DMS 273 (cell line): ENCODE data around the gene CEP170B.

Source experiments
- DNase-seq: peaks from one replicate; lab custom pipeline; 2025; ENCODE audit not compliant: unreplicated experiment; lab: John Stamatoyannopoulos, UW

The CEP170B gene

DNA sequence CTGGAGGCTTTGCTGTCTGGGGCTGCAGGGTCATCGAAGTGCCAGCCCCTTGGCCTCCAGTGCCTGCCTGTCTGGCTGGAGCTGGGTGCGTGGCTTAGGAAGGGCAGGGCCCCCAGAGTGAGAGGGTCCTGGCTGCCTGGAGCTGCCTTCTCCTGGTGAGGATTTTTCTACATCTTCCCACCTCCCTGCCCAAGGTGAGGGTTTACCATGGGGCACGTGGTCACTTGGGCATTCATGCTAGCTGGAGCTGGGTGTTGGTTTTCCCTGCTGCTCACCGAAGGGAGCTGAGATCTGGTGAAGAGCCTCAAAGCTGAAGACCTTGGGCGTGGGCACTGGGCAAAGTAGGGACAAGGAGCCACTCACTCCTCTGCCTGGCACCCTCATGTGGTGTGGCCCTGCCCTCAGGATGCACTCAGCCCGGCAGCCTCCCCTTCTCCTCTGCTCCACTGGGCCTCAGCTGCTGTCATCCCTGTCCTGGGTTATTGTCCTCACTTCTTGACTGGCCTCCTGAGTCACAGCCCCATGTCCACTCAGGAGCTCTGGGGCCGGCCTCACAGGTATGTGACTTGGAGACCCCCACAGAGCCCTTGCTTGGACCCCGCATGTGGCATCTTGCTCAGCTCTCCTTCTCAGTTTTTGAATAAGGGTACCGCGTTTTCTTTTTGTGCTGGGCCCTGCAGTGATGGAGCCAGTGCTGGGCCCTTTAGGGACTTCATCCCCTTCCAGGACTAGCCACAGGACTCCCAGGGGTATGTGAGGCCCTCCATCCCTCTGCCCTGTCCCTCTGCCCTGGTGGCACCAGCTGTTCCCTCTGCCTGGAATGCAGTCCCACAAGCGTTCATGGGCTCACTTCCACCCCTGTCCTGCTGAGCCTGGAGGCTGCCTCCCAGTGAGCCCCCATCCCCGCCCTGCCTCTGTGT is 1.6 kb downstream of the CEP170B start:
- DNase-seq: no peak

DNA sequence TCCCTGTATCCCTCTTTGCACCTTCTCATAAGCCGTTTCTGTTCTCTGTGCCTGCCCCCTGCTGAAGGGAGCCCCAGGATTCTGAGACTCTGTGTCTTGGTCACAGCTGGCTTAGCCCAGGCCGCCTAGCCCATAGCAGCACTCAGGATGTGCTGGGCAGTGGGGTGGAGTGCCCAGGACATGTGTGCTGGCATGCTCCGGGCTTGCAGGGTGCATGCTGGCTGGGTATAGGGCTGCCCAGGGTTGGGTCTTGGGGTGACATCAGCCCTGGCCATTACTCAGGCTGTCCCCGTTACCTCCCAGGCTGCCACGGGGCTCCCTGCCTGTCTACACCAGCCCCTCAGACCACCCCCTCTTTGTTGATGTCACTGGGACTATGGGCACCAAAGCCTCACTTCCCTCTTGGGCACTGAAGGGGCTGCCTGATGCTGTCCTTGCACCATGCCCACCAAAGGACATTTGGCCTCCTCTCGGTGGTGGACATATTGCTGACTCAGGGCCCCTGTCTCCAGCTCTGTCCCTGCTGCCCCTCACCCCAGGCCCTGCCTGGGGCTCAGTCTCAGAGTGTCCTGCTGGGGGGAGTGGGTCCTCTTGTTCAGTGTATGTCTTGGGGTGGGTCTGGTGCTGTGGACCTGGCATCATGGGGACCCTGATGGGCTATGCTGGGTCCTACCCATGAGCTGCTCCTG is 2.4 kb downstream of the CEP170B start:
- no peak for DNase-seq

DNA sequence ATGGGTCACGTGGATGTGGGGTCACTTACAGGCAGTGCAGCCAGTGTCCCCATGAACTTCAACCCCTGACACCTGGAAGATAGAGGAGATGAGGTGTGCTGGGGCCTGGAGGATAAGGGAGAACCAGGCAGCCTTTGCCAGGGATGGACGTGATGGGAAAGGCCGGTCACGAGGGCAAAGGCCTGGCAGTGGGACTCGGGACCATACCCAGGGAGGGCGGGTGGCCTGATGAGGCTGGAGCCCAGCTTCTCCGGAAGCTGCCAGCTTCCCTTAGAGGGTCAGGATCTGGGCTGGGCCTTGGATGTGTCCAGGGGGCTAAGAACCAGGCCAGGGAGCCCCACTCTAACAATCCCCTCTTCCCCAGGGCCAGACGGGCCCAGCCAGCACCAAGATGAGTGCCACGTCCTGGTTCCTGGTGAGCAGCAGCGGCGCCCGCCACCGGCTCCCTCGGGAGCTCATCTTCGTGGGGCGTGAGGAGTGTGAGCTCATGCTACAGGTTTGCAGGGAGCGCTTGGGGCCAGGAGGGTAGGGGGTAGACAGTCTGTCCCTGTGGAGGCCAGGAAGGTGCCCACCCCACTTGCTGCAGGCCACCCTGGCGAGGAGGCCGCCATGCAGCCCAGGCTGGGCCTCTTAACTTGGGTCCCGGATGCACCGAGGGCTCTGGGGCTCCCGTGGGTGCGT is 3.1 kb downstream of the CEP170B start:
- no peak for DNase-seq

DNA sequence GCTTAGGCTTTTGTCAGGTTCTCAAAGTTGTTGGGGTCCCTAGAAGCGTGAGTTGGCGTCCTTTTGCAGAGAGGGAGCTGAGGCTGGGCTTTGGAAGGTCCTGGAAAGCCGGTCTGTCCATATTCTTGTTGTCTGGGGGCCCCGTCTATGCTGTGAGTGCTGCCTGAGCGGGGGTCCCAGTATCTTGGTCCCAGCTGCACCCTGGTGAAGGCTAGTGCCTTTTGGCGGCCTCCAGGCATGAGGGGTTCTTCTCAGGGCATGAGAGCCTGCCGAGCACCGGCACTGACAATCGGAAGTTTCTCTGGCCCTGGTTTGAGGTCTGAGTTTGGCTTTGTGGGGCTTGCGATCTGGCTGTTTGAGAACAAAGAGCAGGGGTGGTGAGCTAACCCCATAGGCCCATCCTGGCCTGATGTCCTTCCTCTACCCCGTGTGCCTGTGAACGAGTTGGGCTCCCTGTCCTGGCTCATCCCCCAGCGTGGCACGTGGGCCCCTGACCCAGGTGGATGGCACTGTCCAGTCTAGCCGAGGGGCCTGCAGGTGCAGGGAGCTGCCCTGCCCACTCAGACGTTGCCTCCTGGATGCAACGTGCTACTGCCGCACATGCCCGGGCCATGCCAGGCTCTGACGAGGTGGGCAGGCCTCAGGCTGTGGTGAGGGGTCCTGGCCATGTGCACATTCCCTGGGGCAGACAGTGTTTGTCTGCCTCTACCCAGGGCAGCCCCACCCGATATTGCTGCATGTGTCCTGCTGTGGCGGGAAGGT is 3.9 kb downstream of the CEP170B start:
- no peak for DNase-seq

DNA sequence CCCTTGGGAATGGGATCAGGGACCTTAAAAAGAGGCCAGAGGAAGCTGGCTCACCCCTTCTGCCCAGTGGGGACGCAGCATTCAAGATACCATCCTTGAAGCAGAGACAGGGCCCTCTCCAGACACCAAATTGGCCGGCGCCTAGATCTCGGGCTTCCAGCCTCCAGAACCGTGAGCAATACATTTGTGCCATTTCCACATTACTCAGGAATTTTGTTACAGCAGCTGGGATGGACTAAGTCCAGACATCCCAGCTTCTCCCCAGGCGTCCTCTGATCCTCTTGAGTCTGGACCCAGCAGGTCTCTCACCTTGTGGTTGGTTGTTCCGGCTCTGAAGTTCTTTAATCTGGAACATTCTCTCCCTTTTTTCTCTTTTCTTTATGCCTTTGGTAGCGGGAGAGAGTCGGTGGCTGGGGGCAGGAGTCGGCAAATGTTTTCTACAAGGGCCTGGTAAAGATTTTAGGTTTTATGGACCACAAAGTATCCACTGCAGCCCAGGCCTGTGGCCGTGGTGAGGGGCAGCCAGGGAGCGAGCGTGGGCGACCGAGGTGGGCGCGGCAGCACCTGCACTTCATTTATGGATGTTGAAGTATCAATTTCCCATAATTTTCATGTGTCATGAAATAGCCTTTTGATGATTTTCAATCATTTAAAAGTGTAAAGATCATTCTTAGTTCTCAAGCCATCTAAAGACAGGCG is 4.8 kb downstream of the CEP170B start:
- DNase-seq: no peak

DNA sequence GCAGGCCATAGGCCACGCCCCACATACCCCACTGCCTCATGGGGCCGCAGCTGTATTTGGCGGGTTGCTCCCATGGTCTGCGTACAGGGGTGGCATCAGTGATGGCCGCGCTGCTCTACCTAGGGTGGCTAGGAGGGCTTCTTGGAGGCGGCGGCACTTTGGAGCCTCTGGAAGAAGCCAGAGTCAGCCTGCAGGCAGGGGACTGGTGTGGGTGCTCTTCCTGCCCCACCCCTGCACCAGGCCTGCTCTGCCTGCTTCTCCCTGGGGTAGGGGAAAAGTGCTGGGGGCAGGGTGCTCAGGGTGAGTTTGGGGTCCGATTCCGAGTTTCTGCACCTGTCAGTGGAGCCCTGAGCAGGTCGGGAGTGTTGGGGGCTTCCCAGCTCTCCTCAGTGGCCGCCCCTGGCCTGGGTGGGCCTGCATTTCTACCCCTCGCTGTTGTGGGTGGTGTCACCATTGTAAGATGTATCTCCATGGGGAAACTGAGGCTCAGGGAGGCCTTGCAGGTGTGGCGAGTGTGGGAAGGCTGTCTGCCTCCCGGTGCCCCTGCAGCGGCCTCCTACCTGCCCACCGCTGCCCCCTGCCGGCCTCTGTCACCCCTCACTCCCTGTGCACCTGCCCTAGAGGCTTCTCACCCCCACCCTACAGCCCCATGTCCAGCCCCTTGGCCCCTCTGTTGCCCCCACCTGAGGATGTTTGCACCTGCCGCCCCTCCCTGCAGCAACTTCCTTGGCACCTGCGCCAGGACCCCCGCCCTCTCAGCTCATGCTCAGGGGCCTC is 5.5 kb downstream of the CEP170B start:
- peak; percentile 44 for DNase-seq

DNA sequence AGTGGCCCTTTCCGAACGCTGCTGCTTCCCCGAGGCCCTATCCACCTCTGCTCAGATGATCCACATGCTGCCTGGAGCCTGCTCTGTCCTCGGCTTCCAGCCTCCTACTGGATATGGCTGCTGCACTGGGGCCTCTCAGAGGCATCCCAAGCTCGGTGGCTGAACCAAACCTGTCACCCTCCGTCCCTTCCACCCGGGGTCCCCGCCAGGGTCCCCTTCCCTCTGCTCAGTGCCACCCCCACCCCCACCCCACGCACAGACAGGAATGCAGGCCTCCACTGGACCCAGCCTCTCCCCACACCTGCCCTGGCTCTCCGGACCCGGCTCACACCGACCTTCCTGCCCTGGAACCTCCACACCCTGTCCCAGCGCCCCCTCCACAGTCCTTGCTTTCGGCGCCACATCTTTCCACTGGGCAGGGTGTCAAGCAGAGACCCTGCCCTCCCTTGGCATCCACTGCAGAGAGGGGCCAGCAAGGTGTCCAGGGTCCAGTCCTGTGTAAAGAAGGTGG is 6.1 kb downstream of the CEP170B start:
- DNase-seq: no peak

DNA sequence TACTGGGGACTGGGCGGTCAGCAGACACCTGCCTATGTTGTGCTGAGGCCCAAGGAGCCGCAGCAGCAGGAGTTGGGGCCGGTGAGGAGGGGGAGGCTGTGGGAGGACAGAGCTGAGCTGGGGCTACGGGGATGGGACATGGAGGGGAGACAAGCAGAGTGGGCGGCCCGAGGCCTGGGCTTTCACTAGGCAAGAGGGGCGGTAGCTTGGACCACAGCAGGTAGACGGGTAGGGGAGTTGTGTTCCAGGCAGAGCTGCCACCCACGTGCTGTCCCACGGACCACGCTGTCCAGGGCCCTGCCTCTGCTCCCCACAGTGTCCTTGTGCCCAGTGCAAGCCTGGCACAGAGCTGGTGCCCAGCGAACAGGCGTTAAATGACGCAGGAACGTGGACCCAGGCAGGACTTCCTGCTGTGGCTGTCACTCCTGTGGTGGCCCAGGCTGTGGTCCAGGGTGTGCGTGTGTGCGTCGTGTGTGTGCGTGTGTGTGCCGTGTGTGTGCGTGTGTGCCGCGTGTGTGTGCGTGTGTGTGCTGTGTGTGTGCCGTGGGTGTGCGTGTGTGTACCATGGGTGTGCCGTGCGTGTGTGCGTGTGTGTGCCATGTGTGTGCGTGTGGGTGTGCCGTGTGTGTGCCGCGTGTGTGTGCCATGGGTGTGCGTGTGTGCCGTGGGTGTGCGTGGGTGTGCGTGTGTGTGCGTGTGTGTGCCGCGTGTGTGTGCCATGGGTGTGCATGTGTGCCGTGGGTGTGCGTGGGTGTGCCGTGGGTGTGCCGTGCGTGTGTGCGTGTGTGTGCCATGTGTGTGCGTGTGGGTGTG is 6.8 kb downstream of the CEP170B start:
- no peak for DNase-seq

DNA sequence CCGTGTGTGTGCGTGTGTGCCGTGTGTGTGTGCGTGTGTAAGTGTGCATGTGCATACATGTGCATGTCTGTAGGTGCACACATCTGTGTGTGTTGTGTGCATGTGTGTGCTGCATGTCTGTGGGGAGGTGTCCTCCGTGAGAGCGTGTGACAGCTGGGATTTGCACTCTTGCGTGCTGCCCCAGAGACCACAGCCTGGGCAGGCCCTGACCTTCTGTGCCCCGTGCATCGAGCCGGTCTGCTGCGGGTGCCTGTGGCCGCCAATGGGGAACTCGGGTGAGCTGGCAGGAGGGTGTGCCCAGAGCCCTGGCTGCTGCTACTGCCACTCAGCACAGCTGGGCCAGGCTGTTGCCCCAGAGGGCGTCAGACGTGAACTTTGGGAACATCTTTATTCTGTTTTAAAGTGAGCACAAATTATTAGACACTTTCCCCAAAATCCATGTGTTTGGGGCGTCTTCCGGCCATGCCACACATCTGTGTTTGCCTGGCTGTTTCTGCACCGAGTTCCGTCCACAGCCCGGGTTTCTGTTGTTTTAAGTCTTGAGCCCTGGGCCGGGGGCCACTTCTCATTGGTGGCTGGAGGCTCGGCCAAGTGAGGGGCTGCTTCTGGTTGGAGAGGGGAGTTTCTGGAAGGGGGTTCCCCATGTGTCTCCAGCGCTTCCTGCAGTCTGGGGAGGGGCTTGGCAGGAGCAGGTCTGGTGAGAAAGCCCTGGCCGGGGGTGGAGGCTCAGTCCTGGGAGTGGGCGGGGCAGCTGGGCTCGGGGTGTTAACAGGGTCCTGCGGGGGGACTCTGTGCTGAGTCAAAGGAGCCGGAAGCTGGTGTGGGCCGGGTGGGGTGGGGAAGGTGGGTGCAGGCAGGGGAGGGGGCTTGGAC is 7.6 kb downstream of the CEP170B start:
- no peak for DNase-seq

DNA sequence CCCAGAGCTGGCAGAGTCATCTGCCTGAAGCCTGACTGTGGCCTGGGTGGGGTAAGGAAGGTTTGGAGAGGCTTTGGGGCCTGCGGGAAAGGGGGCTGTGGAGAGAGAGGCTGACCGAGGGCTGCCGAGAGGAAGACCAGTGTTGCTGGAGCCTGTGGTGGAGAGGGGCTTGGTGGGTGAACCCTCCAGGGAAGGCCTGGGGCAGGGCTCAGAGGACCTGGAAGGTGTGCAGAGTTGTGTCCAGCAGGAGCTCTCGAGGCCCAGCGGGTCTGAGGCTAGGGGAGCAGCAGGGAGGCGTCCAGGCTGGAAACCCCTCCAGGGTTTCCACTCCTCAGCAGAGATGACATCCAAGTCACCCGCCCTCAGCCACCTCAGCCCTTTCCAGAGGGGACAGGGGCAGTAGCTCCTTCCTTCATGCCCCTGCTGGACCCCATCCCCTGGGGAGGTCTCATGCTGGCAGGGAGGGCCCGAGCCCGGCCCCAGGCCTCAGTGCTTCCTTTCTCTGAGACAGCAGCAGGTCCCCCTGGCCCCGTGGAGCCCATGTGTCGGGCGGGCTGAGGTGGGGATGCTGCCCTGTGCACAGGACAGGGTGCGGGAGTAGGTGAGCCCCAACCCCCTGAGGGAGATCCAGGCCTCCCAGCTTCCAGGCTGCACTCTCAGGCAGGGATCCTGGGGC is 8.4 kb downstream of the CEP170B start:
- DNase-seq: no peak

DNA sequence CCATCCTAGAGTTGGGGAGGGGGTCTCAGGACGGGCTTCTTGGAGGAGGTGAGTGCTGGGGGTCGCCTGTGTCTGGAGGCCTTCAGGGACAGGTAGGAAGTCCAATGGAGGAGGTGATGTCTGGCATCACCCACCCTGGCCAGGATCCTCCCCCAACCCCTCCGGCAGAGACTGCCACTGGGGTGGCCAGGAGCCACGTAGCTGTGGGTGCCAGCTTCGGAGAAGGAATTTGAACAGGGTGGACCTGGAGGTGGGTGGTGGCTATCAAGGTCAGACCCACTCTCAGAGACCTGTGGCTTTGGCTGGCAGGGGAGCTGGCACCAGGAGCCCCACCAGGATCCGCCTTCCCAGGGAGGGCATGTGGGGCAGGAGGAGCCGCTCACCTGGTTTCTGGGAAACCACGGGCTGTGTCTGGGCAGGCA is 9.1 kb downstream of the CEP170B start:
- no peak for DNase-seq

DNA sequence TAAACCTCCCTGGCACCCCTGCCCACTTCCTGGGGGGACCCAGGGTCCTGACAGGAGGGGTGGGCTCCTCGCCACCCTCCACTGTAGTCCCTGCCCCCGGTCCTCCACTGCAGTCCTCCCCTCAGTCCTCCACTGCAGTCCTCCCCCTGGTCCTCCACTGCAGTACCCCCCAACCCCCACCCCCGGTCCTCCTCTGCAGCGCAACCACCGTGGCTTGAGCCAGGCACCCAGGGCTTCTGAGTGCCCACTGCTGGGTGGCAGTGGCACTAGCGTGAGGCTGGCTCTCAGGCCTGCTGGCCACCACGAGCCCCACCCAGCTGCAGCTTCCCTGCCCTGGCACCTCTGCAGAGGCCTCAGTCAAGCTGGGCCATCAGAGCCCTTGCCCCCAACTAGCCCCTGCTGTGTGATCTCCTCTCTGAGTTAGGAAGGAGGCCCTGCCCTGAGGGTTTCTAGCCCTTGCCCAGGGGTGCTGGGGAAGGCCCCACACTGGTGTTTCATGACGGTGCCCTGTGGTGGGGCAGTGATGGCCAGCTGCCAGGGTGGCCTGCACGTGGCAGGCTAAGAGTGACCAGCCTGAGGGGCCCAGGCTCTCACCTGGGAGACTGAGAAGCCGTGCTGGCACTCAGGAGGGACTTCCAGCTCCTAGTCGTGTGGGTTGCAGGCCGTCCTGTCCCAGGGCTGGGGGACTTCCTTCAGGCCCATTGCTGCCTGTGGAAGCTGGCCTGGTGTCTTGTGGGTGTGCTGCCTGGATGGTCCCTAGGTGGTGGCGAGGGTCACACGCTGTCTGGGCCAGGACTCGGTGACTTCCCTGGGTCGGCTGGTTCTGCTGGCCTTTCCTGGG is 9.7 kb downstream of the CEP170B start:
- DNase-seq: no peak

DNA sequence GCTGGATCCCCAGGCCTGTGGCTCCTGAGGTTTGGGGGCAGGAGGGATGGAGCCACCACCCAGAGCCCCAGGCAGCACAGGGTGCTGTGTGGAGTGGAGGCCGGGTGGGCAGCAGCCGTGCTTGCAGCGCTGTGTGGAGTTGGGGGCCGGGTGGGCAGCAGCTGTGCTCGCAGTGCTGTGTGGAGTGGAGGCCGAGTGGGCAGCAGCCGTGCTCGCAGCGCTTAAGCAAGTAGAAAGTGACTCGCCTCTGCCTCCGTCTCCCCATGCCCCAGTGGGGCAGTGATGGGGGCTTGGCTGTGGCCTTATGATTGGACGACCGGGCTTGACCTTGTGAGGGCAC is 10.3 kb downstream of the CEP170B start:
- no peak for DNase-seq

DNA sequence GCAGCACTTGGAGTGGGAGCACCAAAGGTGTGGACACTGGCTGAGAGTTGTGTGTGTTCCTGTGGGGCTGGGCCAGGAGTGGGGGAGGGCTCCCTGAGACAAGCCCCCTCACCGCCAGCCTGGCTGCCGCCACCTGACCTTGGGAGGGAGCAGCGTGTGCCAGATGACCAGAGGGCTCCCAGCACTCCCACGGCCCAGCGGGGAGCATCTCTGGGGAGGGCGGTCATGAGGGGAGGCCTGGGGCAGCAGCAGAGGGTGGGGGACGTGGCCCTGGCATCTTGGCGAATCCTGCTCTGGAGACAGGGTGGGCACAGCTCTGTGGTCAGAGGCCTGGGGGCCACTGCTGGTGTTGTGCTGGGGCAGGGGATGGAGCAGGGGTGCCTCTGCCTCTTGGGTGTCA is 10.7 kb downstream of the CEP170B start:
- DNase-seq: no peak

DNA sequence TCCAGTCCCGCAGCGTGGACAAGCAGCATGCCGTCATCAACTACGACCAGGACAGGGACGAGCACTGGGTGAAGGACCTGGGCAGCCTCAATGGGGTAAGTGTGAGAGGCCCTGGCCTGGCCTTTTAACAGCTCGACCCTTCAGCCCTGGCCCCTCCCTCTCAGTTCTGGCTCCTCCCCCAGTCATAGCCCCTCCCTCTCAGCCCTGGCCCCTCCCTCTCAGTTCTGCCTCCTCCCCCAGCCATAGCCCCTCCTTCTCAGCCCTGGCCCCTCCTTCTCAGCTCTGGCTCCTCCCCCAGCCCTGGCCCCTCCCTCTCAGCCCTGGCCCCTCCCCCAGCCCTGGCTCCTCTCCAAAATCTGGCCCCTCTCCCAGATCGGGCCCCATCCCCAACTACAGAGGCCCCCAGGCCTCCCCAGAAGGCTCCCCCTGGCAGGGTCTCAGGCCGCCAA is 11.2 kb downstream of the CEP170B start:
- peak; percentile 52 for DNase-seq

DNA sequence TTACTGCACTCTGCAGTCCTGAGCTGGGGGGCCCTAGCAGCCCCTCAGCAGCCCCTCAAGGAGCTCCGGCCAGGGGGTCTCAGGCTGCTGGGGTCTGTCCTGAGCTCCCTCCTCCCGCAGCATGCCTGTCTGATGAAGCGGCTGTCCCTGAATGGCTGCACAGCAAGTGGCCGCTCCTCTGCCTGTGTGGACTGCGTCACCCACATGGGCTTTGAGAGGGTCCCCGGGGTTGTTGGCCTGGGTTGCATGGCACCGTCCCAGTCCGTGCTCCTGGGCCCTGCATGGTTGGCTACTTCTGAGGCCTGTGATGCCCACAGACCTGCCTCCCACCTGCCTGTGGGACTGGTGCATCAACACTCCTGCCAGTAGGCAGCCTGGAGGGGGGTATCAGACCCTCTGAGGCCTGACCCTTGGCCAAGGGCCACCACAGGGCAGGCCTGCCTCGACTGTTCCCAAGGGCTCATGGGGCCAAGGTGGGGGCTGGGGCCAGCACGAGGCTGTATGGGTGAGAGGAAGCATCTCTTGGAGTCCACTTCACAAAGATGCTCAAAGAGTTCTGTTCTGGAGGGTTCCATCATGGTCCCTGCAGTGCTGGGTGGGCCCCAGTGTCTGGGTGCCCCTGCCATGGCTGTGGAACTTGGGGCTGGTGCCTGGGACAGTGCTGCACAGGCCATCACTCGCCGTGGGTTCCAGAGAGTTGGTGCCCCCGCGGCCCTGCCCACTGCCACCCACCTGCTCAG is 12.2 kb downstream of the CEP170B start:
- DNase-seq: no peak
